BJ (cell line): Measurements from ENCODE around the gene JPT1. TPM values are rescaled to one million over a fixed set of nuclear protein-coding genes. Genes with fewer than 3 reads are reported as not detected.

Experiments used
- CTCF ChIA-PET: fragments of 350-600 bp; formaldehyde crosslinking; extraction: SDS; loops from one replicate; lab custom pipeline; 2021; ENCODE audit warnings: antibody characterized with exemption, inconsistent platforms; lab: Yijun Ruan, JAX
- POLR2A ChIA-PET: fragments of 300-600 bp; sonication (Branson Sonifier 250); formaldehyde crosslinking; extraction: SDS; loops from one replicate; lab custom pipeline; 2021; ENCODE audit warnings: antibody characterized with exemption; lab: Charles Lee
- DNase-seq: peaks from one replicate; pipeline ENCODE4 v3.0.0-alpha.2; 2011; ENCODE audit warnings: low read depth
- H3K27me3 ChIP-seq: 2 replicates; pipeline ENCODE4 v1.6.0; 2011; ENCODE audit warnings: low read length; ENCODE audit not compliant: control insufficient read depth, insufficient read depth
- H3K36me3 ChIP-seq: 2 replicates; pipeline ENCODE4 v1.5.1; 2011; ENCODE audit warnings: low read length; ENCODE audit not compliant: control insufficient read depth, insufficient read depth
- H3K4me3 ChIP-seq: 2 replicates; pipeline ENCODE4 v1.5.1; 2011; ENCODE audit warnings: low read depth, mild to moderate bottlenecking, control low read depth, low read length
- CTCF ChIP-seq: IDR thresholded peaks from 2 replicates; pipeline ENCODE4 v1.5.1; 2011; ENCODE audit warnings: low read depth, mild to moderate bottlenecking, control low read depth, inconsistent platforms, low read length, moderate library complexity; ENCODE audit not compliant: insufficient read depth
- polyA plus RNA-seq: library from polyadenylated mRNA; depleted of rRNA; stranded (reverse); fragments of >200 nt; gene quantifications from 2 replicates; pipeline ENCODE4 v1.2.3, GENCODE V29; 2011

JPT1 gene
- polyA plus RNA-seq, 1 experiment, result 111 TPM

- H3K4me3 ChIP-seq, result peak overlapping the region; percentile 98
- H3K36me3 ChIP-seq, result peaks cover 5% of the 10 kb centered on the region
- DNase-seq, result no peak
- TF ChIP-seq CTCF, result no peak
- ChIA-PET CTCF (interaction anchor here (1.2 to 2.1 kb wide), 3 partner anchors 9 to 68 kb away, joined by 4 to 12 read pairs (median 7); no protein-coding TSS in a partner anchor), POLR2A (no interaction called here)
- no peaks in the 10 kb centered on the region for H3K27me3 ChIP-seq
Measured at GRCh38 chr17:75181608-75182318, 27.5 kb upstream of the JPT1 start.

GRCh38 chr17:75181110-75181509 is 26.8 kb upstream of the JPT1 start:
- Histone ChIP-seq H3K36me3 (peaks cover 5% of the 10 kb centered on the region), H3K27me3 (no peaks in the 10 kb centered on the region), H3K4me3 (peak overlapping the region; percentile 98)
- TF ChIP-seq CTCF, result no peak
- CTCF ChIA-PET, result interaction anchor here (1.2 to 2.1 kb wide), 2 partner anchors 10 to 67 kb away, joined by 4 to 7 read pairs; no protein-coding TSS in a partner anchor
- no peak for DNase-seq
- POLR2A ChIA-PET, result no interaction called here

GRCh38 chr17:75178453-75178852 is 24.1 kb upstream of the JPT1 start:
- no peak for TF ChIP-seq CTCF
- CTCF ChIA-PET, result interaction anchor here (1.2 kb wide), 1 partner anchor 137 kb away, joined by 3 read pairs; no protein-coding TSS in a partner anchor
- DNase-seq, result no peak
- no peaks in the 10 kb centered on the region for H3K27me3 ChIP-seq
- POLR2A ChIA-PET, result no interaction called here
- peaks cover 14% of the 10 kb centered on the region for H3K36me3 ChIP-seq
- no peak overlapping the region for H3K4me3 ChIP-seq

- Histone ChIP-seq H3K36me3 (peaks cover 19% of the 10 kb centered on the region), H3K27me3 (no peaks in the 10 kb centered on the region), H3K4me3 (no peak overlapping the region)
- no peak for DNase-seq
- no peak for TF ChIP-seq CTCF
- ChIA-PET POLR2A (no interaction called here), CTCF (interaction anchor here (1.0 to 1.3 kb wide), 3 partner anchors 21 to 117 kb away, joined by 3 to 5 read pairs (median 3); no protein-coding TSS in a partner anchor)
Measured at GRCh38 chr17:75176625-75177024, 22.3 kb upstream of the JPT1 start.

- H3K4me3 ChIP-seq, result no peak overlapping the region
- ChIA-PET CTCF (interaction anchor here (0.7 to 1.7 kb wide), 4 partner anchors 12 to 69 kb away, joined by 3 to 6 read pairs (median 4); no protein-coding TSS in a partner anchor), POLR2A (no interaction called here)
- no peak for TF ChIP-seq CTCF
- H3K27me3 ChIP-seq, result no peaks in the 10 kb centered on the region
- peaks cover 19% of the 10 kb centered on the region for H3K36me3 ChIP-seq
- no peak for DNase-seq
Measured at GRCh38 chr17:75174996-75175395, 20.7 kb upstream of the JPT1 start.
